Hepatocyte (in vitro differentiated cells): ENCODE results near the gene STK38L.

Experiments used
- EZH2phosphoT487 ChIP-seq: fragments of 200-600 bp; sonication (generic); IDR thresholded peaks from one replicate; pipeline ENCODE4 v1.6.1; 2018; ENCODE audit warnings: antibody characterized with exemption, mild to moderate bottlenecking, low read depth, moderate library complexity; ENCODE audit not compliant: unreplicated experiment, severe bottlenecking
- TF ChIP-seq, protein P1 (sequence below): fragments of 200-600 bp; sonication (generic); IDR thresholded peaks from 2 replicates; pipeline ENCODE4 v1.5.1; 2016; ENCODE audit warnings: antibody characterized with exemption, mild to moderate bottlenecking; ENCODE audit not compliant: poor library complexity

DNA sequence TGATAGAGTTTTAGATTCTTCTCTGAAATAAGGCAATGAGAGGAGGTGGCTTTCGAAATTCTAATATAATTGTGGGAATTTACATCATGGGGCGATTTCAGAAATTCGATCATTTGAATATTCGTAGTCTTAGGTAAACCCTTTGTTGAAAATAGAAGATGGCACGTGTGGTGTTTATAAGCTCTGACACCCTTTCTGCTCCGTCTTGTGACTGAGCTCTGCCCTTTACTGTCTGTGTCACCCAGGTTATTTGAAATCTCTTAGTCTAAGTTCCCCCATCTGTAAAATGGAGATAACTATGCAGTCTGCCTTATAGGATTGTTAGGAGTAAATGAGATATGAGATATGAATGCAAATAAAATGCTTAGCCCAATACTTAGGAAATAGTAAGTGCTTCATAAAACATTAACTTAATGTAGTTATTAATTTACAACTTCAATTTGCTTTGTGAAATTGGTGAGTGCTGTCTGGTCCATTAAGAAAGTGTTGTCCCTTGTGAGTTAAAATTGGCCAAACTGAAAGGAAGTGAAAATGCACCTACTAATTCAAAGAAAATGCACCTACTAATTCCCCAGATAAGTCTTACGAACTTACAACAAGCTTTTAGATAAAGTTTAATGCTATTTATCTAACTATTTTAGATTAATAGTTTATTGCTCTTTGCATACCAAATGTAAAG lies 90.1 kb downstream of the STK38L start:
- TF ChIP-seq, protein P1, sequence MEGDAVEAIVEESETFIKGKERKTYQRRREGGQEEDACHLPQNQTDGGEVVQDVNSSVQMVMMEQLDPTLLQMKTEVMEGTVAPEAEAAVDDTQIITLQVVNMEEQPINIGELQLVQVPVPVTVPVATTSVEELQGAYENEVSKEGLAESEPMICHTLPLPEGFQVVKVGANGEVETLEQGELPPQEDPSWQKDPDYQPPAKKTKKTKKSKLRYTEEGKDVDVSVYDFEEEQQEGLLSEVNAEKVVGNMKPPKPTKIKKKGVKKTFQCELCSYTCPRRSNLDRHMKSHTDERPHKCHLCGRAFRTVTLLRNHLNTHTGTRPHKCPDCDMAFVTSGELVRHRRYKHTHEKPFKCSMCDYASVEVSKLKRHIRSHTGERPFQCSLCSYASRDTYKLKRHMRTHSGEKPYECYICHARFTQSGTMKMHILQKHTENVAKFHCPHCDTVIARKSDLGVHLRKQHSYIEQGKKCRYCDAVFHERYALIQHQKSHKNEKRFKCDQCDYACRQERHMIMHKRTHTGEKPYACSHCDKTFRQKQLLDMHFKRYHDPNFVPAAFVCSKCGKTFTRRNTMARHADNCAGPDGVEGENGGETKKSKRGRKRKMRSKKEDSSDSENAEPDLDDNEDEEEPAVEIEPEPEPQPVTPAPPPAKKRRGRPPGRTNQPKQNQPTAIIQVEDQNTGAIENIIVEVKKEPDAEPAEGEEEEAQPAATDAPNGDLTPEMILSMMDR: no peak
- TF ChIP-seq EZH2phosphoT487: no peak
